Myocyte (in vitro differentiated cells): Measurements from ENCODE around the gene VPS26B. TPM values are rescaled to one million over a fixed set of nuclear protein-coding genes. Genes with fewer than 3 reads are reported as not detected.

Source experiments
- DNase-seq: peaks from one replicate; pipeline ENCODE4 v3.0.0-alpha.2; 2012; ENCODE audit warnings: low read depth
- total RNA-seq: library from RNA; depleted of rRNA; stranded (reverse); fragments of >200 nt; gene quantifications from 2 replicates; pipeline ENCODE4 v1.2.3, GENCODE V29; 2014

Gene VPS26B
- total RNA-seq, 1 donor from 2014 or later = 40.5 TPM

GRCh38 chr11:134257101-134257500 lies 32.6 kb downstream of the VPS26B start:
- no peak for DNase-seq

DNA sequence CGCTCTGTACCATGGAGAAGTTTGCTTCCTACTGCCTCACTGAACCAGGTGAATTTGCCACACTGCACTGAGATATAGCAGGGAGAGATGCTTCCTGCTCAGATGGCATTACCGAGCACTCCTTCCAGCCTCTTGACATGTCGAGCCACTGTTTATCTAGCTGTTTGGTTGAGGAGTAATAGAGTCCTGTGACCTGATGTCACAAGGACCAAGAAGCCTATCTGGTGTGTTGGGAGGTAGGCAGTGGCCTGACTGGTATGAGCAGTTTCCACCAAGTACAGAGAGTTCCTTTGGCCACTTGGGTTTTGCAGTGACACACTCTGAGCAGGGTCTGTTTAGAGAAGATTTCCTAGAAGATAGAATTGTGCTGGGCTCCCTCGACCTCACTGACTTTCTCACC lies 34.1 kb downstream of the VPS26B start:
- no peak for DNase-seq

DNA sequence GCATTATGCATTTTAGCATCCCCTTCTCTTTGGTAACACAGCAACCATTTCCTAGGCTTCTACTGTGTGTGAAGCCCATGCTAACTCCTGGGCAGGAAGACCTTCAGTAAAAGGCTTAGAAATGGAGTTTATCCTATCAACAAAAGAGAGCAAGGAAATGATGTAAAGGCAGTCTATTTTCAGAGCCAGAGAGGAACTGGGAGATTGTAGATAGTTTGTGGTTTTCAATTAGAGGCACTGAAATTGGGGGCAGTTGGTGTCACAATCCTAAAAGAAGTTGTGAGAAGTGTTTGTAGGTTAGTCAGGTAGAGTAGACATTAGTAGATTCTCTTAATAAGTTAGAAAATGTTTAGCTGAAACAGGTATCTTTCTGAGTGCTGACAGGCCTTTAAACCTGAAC lies 36.0 kb downstream of the VPS26B start:
- no peak for DNase-seq

DNA sequence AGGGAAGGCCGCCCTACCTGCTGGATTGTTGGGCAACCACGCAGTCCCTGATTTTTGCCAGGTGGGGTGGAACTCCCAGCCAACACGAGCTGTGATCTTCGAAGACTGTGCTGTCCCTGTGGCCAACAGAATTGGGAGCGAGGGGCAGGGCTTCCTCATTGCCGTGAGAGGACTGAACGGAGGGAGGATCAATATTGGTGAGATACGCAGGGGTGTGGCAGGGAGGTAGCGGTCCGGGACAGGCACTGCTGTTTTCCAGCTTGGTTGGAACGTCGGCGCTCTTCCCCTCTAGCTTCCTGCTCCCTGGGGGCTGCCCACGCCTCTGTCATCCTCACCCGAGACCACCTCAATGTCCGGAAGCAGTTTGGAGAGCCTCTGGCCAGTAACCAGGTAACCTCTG lies 36.5 kb downstream of the VPS26B start:
- no peak for DNase-seq

DNA sequence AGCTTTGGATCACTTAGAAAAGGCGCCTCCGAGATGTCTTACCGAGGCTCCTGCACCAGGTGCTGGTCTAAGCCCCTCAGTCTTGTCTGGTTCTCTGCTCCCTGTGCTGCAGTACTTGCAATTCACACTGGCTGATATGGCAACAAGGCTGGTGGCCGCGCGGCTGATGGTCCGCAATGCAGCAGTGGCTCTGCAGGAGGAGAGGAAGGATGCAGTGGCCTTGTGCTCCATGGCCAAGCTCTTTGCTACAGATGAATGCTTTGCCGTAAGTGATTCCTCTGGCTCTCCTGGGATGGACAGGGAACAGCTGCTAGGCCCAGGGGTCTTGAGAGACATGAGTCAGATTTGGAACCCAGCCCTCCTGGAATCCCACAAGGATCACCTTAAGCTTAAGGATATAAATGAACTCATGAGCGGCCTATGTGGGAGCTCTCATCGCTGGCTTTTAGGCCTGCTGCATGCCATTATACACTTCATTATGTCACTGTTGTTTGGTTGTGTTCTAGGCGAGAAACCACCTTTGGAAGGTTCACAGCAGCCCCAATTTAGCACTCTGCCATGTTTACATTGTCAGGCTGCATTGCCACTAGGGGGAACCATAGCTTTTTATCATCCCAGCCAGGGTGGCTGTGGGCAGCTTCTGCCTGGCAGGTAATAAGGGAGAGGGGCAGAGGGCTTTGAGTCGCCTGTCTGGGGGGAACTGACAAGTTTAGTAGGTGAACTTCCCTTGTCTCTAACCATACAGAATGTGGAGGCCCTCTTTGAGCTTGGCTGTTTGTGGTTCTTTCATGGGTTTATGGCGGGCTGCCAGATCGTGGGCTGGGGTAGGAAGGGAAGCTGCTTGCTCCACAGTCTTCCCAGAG lies 37.4 kb downstream of the VPS26B start:
- peak; percentile 96 for DNase-seq

- no peak for DNase-seq
Measured at GRCh38 chr11:134264966-134265764, 40.7 kb downstream of the VPS26B start.

DNA sequence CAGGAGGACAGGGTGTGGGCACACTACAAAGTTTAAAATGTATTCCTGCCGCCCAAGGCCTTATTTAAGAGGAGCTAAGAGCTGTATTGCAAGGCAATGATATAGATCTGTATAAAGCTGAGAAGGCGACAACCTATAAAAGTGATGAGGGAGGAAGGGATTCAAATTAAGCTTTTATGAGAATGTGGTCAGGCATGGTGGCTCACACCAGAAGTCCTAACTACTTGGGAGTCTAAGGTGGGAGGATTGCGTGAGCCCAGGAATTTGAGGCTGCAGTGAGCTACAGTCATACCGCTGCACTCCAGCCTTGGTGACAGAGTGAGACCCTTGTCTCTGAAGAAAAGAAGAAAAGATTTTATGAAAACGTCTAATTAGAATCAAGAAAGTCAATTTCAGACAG lies 42.0 kb downstream of the VPS26B start:
- DNase-seq = no peak

- DNase-seq = peak; percentile 67
Measured at GRCh38 chr11:134266841-134267251, 42.4 kb downstream of the VPS26B start.

DNA sequence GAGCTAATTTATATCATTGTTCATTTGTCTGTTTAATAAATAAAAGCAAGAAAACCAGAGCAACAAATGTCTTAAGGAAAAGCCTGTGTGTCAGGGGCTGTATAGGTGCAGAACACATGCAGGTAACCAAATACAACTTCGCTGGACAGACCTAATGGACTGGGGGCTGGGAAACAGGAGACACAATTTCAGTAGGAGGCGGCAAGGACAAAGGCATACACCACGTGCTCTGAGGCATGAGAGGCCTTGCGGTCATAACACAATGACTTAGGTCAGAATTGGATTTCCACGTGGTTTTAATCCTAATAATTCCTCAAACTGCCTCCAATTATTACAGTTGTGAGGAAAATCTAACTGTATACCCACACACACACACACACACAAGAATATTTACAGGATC lies 43.0 kb downstream of the VPS26B start:
- DNase-seq = no peak

DNA sequence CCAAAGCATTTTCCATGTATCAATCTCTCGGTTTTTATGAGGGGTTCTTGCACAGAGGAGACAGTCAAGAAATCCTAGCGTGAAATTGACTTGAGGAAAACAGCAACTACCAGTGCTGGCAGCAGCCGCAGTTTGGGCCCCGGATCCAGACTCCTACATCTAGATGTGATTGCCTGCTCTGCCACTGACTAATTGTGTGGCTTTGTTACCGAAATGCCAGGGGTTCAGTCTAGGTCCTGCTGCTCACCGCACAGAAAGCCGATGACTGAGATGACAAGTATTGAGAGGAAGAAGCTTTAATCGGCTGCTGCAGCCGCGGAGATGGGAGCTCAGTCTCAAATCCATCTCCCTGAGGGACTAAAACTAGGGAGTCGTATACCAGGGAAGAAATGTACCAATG lies 43.5 kb downstream of the VPS26B start:
- no peak for DNase-seq

- peak; percentile 64 for DNase-seq
Measured at GRCh38 chr11:134270250-134270714, 45.8 kb downstream of the VPS26B start.

- DNase-seq = no peak
Measured at GRCh38 chr11:134271978-134272377, 47.5 kb downstream of the VPS26B start.

GRCh38 chr11:134272381-134273316 lies 48.2 kb downstream of the VPS26B start:
- peak; percentile 14 for DNase-seq

DNA sequence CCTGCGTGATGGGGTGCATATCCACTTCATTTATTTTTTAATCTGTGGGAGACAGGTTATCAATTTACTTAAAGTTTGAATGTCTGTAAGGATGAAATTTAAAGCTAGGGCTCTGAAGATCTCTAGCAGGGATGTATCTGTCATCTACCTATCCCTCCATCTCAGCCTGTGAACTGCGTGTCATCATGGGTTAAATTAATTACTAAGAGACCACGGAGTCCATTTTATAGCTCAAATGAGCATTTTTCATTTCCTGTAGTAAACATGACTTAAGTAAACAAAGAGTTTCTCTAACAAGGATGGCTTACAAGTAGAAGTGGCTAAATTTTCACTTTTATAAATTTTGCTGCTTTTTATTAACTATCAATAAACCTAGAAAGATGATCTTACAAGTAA lies 48.8 kb downstream of the VPS26B start:
- DNase-seq = no peak

DNA sequence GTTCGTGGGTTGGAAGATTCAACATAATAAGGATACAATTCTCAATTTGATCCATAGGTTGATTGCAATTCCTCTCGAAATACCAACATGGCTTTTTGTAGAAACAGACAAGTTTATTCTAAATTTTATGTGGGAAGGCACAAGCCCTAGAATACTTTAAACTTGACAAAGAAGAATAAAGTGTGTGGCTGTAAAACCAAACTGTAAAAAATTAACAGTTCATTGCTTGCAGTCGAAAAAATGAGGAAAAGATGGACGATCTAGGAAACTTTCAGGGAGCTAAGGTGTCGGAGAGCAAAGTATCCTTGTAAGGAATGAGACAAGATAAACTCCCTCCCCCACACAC lies 50.7 kb downstream of the VPS26B start:
- DNase-seq = no peak

GRCh38 chr11:134275534-134276395 lies 51.3 kb downstream of the VPS26B start, which contains the start of gene GLB1L3:
GLB1L3 (plus strand) TSS chr11:134276379; CDS start chr11:134276741, 362 bp downstream.
- DNase-seq = peak; percentile 14

DNA sequence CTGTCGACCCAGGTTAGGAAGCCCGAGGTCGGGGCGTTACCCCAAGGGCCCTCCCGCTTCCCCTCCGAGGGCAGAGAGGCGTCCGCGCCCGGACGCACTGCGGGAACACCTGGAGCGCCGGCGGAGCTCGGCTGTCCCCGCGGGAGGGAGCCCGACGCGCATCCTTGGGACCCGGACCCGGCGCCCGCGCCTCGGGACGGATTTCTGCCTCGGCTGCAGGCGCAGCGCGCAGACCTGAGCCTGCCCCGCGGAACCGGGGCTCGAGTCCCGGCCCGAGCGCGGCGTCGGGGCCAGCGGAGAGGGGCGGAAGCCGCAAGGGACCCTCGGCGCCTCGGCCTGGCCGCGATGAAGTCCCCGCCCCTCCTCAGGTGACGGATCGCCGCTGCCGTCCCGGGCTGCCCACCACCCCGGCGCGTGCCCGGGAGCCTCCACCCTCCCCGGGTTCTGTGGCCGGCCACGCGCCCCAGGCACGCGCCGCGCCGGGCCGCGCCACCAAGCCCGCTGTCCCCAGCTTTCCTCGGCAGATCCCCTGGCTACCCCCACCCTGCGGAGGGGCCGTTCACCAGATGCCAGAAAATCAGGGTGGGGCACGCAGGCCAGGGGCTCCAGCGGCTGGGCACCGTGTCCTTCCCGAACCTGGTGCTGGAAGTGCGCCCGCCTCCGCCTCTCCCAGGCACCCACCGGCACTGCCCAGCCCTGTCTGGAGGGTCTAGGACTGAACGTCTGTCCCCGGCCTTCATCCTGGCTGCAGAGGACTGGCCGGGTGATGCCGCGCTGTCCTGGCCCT lies 52.1 kb downstream of the VPS26B start:
- no peak for DNase-seq

DNA sequence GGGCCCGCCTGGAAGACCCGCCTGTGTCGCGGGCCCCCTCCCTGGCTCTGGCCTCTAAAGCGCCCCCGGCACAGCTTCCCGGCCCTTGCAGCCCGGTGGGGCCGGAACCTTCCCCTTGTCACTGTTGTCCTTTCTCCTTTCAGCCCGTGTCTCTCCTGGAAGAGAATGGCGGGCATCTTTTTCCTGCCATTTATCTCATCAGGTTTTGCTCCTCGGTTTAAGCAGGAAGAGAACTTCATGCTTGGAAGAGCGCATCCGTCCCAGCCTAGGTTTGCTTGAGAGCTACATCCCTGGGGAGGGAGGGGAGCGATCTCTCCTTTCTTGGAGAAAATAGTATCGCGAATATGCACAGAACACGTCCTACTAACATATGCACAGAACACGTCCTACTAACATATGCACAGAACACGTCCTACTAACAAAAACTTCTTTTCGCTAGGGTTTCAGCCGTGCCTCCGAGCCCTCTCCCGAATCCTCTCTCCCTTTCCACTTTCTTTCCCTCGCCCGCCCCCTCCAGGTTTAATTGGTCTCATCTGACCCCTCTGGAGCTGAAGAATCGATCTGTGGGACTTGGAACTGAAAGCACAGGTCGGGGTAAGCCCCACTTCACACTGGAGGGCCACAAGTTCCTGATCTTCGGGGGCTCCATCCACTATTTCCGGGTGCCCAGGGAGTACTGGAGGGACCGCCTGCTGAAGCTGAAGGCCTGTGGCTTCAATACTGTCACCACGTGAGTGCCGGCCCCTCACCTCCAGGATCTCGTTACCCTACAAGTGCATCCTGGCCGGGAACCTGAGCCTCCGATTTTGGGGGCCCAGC lies 52.9 kb downstream of the VPS26B start:
- no peak for DNase-seq
